ENCODE data around the gene BICD1.

The BICD1 gene

DNA sequence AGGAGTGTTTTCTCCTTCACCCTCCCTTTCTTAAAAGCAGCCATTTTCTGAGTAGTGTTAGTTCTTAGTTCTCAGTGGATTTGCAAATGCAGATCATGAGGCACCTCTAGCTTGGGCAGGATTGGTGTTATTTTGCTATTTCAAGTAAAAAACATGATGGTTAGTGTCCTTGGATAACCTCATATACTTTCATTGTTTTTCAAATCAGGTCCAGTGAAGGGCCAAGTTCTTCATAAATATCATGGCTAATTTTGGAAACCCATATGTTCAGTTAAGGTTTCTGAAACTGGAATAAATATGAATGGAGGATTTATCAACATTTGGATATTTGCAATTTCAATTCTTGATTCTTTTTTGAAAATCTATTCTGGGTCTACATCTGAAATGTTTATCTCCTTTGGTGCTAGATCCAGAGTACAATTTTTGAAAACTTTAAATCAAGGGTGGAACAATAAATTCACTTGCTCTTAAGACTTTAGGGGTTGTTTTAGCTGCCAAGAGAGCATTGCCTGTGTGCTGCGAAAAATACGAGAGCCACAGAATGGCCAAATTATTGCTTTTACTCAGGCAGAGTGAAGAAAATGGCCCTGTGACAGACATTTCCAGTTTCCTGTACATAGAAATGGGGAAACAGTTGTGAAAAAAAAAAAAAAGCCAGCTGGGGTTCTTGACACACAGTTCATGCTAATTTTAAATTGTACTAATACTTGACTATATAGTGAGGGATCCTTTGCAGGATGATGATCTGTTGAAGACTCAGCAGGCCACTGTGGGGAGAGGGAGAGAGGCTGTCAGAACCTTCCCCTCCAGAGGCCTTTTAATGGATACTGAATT lies 104.6 kb downstream of the BICD1 start:
- H3K4me3 ChIP-seq (ENCODE audit: low read depth, low read length) = no peak overlapping the region
- TF ChIP-seq, protein P1, sequence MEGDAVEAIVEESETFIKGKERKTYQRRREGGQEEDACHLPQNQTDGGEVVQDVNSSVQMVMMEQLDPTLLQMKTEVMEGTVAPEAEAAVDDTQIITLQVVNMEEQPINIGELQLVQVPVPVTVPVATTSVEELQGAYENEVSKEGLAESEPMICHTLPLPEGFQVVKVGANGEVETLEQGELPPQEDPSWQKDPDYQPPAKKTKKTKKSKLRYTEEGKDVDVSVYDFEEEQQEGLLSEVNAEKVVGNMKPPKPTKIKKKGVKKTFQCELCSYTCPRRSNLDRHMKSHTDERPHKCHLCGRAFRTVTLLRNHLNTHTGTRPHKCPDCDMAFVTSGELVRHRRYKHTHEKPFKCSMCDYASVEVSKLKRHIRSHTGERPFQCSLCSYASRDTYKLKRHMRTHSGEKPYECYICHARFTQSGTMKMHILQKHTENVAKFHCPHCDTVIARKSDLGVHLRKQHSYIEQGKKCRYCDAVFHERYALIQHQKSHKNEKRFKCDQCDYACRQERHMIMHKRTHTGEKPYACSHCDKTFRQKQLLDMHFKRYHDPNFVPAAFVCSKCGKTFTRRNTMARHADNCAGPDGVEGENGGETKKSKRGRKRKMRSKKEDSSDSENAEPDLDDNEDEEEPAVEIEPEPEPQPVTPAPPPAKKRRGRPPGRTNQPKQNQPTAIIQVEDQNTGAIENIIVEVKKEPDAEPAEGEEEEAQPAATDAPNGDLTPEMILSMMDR (IDR thresholded peaks at IDR 0.05; ENCODE audit: insufficient read depth, low read depth, low read length, missing control alignments) = no peak

DNA sequence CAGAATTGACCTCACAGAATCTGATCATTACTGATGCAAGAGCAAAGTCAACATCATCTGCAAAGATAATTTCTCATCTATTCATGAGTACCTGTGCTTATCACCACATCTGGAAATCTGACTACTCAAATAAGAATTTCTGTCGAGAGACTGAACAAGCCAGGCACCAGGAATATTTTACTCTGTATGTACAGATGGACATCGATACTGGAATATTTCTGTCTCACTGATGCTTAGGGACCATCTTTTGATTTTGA lies 105.2 kb downstream of the BICD1 start:
- TF ChIP-seq, protein P1 (IDR thresholded peaks at IDR 0.05; ENCODE audit: insufficient read depth, low read depth, low read length, missing control alignments) = no peak
- DNase-seq (ENCODE audit: low read depth) = no peak
- H3K4me3 ChIP-seq (ENCODE audit: low read depth, low read length) = no peak overlapping the region

More for the DNA sequence above, 104.6 kb downstream of the BICD1 start:
- DNase-seq (ENCODE audit: low read depth) = no peak

DNA sequence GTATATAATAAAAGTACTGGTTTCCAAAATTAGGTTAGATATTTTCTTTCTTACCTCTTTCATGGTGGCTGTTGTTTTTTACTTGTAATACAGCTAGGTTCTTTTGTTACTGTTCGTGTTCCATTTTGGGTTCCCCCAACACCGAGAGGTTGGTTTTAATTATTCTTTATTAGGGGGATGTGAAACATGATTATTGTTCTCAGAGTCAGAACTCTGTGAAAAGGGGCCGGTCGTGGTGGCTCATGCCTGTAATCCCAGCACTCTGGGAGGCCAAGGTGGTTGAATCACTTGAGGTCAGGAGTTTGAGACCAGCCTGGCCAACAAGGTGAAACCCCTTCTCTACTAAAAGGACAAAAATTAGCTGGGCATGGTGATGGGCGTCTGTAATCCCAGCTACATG lies 108.1 kb downstream of the BICD1 start:
- TF ChIP-seq, protein P1 (IDR thresholded peaks at IDR 0.05; ENCODE audit: insufficient read depth, low read depth, low read length, missing control alignments) = no peak
- no peak overlapping the region for H3K4me3 ChIP-seq (ENCODE audit: low read depth, low read length)

DNA sequence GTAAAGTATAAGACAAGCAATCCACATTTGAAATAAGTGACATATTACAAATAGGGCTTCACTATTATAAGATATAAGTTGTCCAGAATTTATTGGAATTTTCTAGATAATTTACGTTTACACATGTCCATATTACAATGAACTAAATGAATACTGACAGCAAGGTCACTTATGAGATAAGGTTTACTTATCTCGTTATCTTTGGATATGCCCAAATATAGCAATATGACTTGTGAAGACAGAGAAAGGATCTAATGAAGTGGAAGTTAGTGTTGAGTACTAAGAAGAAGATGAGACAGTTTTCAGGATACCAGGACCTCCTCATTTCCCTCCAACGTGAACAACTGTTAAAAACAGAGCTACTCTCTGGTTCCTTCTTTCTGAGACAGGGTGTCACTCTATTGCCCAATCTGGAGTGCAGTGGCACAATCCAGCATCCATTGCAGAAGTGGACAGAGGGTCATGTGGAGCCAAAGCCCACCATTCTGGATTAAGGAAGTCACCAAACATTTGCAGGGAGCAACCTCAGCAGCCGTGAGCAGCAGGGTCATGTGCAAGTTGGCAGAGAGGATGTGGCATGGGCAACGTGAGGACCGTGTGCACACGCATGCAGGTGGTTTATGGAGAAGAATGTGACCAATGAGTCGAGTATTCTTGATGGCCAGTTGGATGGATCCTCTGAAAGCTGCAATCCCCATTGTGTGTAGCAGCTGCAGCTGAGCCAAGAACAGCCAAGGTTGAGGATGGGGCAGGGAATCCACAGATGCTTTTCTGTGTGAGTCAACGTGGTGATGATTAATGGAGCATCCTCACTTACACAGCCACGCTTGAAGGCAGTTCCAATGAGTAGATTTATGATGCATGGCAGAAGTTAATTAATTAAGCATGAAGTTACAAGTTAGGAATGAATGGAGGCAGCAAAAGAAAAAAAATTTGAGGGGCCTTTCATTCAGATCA lies 111.0 kb downstream of the BICD1 start:
- TF ChIP-seq, protein P1 (IDR thresholded peaks at IDR 0.05; ENCODE audit: insufficient read depth, low read depth, low read length, missing control alignments) = no peak
- H3K4me3 ChIP-seq (ENCODE audit: low read depth, low read length) = no peak overlapping the region
- no peak for DNase-seq (ENCODE audit: low read depth)

More for the DNA sequence above, 108.1 kb downstream of the BICD1 start:
- no peak for DNase-seq (ENCODE audit: low read depth)

DNA sequence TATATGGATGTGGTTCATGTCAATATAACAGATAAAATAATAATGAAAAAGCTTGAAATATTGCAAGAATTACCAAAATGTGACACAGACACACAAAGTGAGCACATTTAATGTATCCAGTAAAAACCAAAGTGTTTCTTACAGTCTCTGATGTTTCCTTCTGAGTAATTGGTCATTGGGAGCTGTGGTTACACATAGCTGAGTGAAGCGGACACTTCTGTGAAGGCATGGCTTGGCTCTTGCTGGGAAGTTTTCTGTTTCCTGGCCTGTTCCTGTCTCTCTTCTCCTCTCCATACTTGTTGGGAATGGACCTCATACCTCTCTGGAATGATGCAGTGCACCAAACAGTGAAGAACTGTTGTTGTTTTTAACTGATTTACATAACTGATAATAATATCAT lies 117.3 kb downstream of the BICD1 start:
- DNase-seq (ENCODE audit: low read depth) = no peak
- no peak overlapping the region for H3K4me3 ChIP-seq (ENCODE audit: low read depth, low read length)
- TF ChIP-seq, protein P1 (IDR thresholded peaks at IDR 0.05; ENCODE audit: insufficient read depth, low read depth, low read length, missing control alignments) = no peak

DNA sequence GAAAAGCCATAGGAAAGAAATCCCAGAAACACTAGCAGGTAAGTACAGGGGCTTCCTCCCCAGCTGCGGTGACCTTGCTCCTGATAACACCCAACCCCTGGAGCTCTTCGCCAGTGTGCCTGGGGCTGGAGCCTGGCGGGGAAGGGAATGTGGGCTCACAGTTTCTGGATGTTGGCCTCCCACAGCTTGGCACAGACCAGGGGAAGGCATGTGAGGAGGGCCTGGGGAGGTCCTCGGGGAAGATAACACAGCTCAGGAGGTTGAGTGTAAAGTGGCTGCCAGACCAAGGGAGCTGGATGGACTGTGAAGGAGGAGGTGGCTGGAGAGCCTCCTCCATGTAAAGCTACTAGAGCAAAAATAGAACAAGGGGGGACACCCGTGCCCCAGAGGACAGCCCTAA lies 120.1 kb downstream of the BICD1 start:
- H3K4me3 ChIP-seq (ENCODE audit: low read depth, low read length) = no peak overlapping the region
- no peak for DNase-seq (ENCODE audit: low read depth)
- TF ChIP-seq, protein P1 (IDR thresholded peaks at IDR 0.05; ENCODE audit: insufficient read depth, low read depth, low read length, missing control alignments) = no peak

Measured in GM12865 (cell line).